ENCODE results near the gene HELQ.

DNA sequence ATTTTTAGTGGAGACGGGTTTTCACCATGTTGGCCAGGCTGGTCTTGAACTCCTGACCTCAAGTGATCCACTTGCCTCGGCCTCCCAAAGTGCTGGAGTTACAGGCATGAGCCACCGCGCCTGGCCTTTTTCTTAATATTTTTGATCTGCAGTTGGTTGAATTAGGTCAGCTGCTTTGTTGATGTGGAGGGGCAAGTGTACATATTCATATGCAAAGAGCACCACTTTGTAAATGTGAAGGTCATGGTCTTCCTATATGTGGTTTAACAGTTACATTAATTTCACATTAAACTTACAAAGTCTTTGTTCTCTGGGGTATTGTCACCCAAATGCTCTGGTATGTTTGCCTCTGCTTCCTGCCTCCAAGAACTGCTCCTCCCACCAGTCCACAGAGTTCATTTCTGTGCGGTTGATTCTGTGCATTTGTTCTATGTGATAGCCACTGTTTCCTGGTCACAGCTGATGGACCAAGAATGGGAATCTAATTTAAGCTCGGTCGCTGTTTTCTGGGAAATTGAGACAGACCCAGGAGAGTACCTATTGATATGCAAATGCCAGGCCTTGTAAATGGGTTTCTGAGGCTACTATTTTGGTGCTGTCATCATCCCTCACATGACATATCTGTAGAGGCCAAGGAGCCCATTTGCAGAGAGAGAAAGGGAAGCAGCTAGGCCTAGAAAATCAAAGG, 94.1 kb downstream of the HELQ start:
- TF ChIP-seq NRL (CRISPR knock-in tag; IDR thresholded peaks at IDR 0.05; ENCODE audit: borderline replicate concordance) (no peak), CBX2 (IDR thresholded peaks at IDR 0.05; ENCODE audit: low read depth, low read length) (no peak), CBX2 (CRISPR knock-in tag; IDR thresholded peaks at IDR 0.05; ENCODE audit: low read depth) (no peak), ZNF446 (CRISPR knock-in tag; IDR thresholded peaks at IDR 0.05) (no peak), CTCF (CRISPR knock-in tag; IDR thresholded peaks at IDR 0.05) (no peak), ZNF383 (CRISPR knock-in tag; IDR thresholded peaks at IDR 0.05; ENCODE audit: borderline replicate concordance) (no peak), JUN (CRISPR knock-in tag; IDR thresholded peaks at IDR 0.05) (no peak), HNRNPLL (IDR thresholded peaks at IDR 0.05; ENCODE audit: low read depth, low read length, poor library complexity, severe bottlenecking) (no peak), POLR2A (IDR thresholded peaks at IDR 0.05; ENCODE audit: insufficient read depth in 1 of 2, low read depth in 2 of 2, low read length in 2 of 2) (no peak)
